Stimulated activated CD8-positive, alpha-beta memory T cell treated with anti-CD3 and anti-CD28 coated beads, Interleukin-4, amount 100 ng/mL, for 4 hours (primary cell): Measurements from ENCODE around the gene ATG9B.

ENCODE experiments used
- DNase-seq, 2 donors: peaks; one replicate each; pipeline ENCODE4 v3.0.0-alpha.2; 2020; ENCODE audit warnings: low read depth in 2 of 2, low spot score in 1 of 2

Gene ATG9B

GRCh38 chr7:150968734-150969372, 55.4 kb downstream of the ATG9B start:
- DNase-seq: no peak

GRCh38 chr7:150968056-150968733, 56.1 kb downstream of the ATG9B start:
- no peak for DNase-seq

GRCh38 chr7:150967349-150967748, 56.9 kb downstream of the ATG9B start:
- no peak for DNase-seq

- no peak for DNase-seq
Measured at GRCh38 chr7:150966002-150966401, 58.3 kb downstream of the ATG9B start.

GRCh38 chr7:150965273-150965830, 58.9 kb downstream of the ATG9B start:
- no peak for DNase-seq
